Amygdala (tissue), 56 donors: ENCODE measurements around the gene GASK1B.

Experiments used
- DNase-seq, 56 donors: peaks; one replicate each; lab custom pipeline; 2025; lab: John Stamatoyannopoulos, UW

GASK1B gene

GRCh38 chr4:158155656-158156356 lies 17.0 kb downstream of the GASK1B start:
- no peak for DNase-seq

GRCh38 chr4:158147151-158147550 lies 25.7 kb downstream of the GASK1B start:
- DNase-seq = no peak

GRCh38 chr4:158146736-158147135 lies 26.1 kb downstream of the GASK1B start:
- no peak for DNase-seq

- DNase-seq = no peak
Measured at GRCh38 chr4:158139086-158139485, 33.7 kb downstream of the GASK1B start.

- no peak for DNase-seq
Measured at GRCh38 chr4:158134222-158134621, 38.6 kb downstream of the GASK1B start.

GRCh38 chr4:158133551-158133950 lies 39.3 kb downstream of the GASK1B start:
- no peak for DNase-seq

GRCh38 chr4:158131027-158131426 lies 41.8 kb downstream of the GASK1B start:
- DNase-seq = no peak

- no peak for DNase-seq
Measured at GRCh38 chr4:158130204-158130603, 42.6 kb downstream of the GASK1B start.

- no peak for DNase-seq
Measured at GRCh38 chr4:158129694-158130093, 43.1 kb downstream of the GASK1B start.

GRCh38 chr4:158128540-158128939 lies 44.3 kb downstream of the GASK1B start:
- DNase-seq = no peak

- no peak for DNase-seq
Measured at GRCh38 chr4:158125310-158125709, 47.5 kb downstream of the GASK1B start.
